WTC11 (cell line): ENCODE data around the gene KIF2C. TPM values are rescaled to one million over a fixed set of nuclear protein-coding genes. Genes with fewer than 3 reads are reported as not detected.

ENCODE experiments used
- ATAC-seq: fragments of 200-7000 bp; cut with Tn5 transposase; 2 replicates; pipeline ENCODE4 v1.10.0; 2021; ENCODE audit warnings: mild to moderate bottlenecking, moderate library complexity
- CTCF ChIA-PET: fragments of 300-600 bp; sonication (Branson Sonifier 250); formaldehyde crosslinking; loops from one replicate; lab custom pipeline; 2021; ENCODE audit warnings: antibody characterized with exemption; lab: Charles Lee
- POLR2A ChIA-PET: fragments of 350-600 bp; sonication (Branson Sonifier 250); formaldehyde crosslinking; loops from one replicate; lab custom pipeline; 2021; ENCODE audit warnings: antibody characterized with exemption; lab: Charles Lee
- DNase-seq: peaks from one replicate; pipeline ENCODE4 v3.0.0; 2021; ENCODE audit warnings: low spot score
- H3K27ac Mint-ChIP-seq: 2 replicates; pipeline ENCODE4 v1.8.0; 2021; ENCODE audit warnings: mixed read lengths
- H3K27me3 Mint-ChIP-seq: 2 replicates; pipeline ENCODE4 v1.8.0; 2021; ENCODE audit warnings: low read depth, mild to moderate bottlenecking, moderate library complexity, mixed read lengths
- H3K36me3 Mint-ChIP-seq: 2 replicates; pipeline ENCODE4 v1.8.0; 2021; ENCODE audit warnings: mixed read lengths
- H3K4me1 Mint-ChIP-seq: 2 replicates; pipeline ENCODE4 v1.8.0; 2022; ENCODE audit warnings: mixed read lengths
- H3K4me3 Mint-ChIP-seq: 2 replicates; pipeline ENCODE4 v1.8.0; 2021; ENCODE audit warnings: mild to moderate bottlenecking, moderate library complexity, mixed read lengths
- H3K9me3 Mint-ChIP-seq: 2 replicates; pipeline ENCODE4 v1.8.0; 2021; ENCODE audit warnings: mixed read lengths
- ELF4 ChIP-seq: sonication (generic); formaldehyde crosslinking; IDR thresholded peaks from 2 replicates; pipeline ENCODE4 v1.8.1; 2022; ENCODE audit warnings: low read depth, mild to moderate bottlenecking, moderate library complexity, missing genetic modification reagents
- ETV6 ChIP-seq: sonication (generic); formaldehyde crosslinking; IDR thresholded peaks from 2 replicates; pipeline ENCODE4 v1.8.1; 2022; ENCODE audit warnings: mild to moderate bottlenecking, missing genetic modification reagents
- FOXJ3 ChIP-seq: sonication (generic); formaldehyde crosslinking; IDR thresholded peaks from 2 replicates; pipeline ENCODE4 v1.9.0; 2021; ENCODE audit warnings: missing genetic modification reagents, mild to moderate bottlenecking, borderline replicate concordance
- KAT7 ChIP-seq: sonication (generic); formaldehyde crosslinking; IDR thresholded peaks from 2 replicates; pipeline ENCODE4 v1.8.1; 2023; ENCODE audit warnings: missing genetic modification reagents, mild to moderate bottlenecking, borderline replicate concordance
- NFE2L1 ChIP-seq: sonication (generic); formaldehyde crosslinking; IDR thresholded peaks from 2 replicates; pipeline ENCODE4 v1.8.1; 2023; ENCODE audit warnings: missing genetic modification reagents
- PRRX2 ChIP-seq: fragments of 250-450 bp; sonication (Bioruptor Pico); IDR thresholded peaks from 2 replicates; pipeline ENCODE4 v1.8.0; 2021; ENCODE audit warnings: mild to moderate bottlenecking
- SMAD3 ChIP-seq: sonication (generic); formaldehyde crosslinking; IDR thresholded peaks from 2 replicates; pipeline ENCODE4 v1.8.0; 2022; ENCODE audit warnings: missing genetic modification reagents, mild to moderate bottlenecking, borderline replicate concordance
- SMAD4 ChIP-seq: sonication (generic); formaldehyde crosslinking; IDR thresholded peaks from 2 replicates; pipeline ENCODE4 v1.8.0; 2022; ENCODE audit warnings: mild to moderate bottlenecking, missing genetic modification reagents
- SP1 ChIP-seq: sonication (generic); formaldehyde crosslinking; conservative IDR thresholded peaks from 2 replicates; pipeline ENCODE4 v1.8.1; 2022; ENCODE audit warnings: missing genetic modification reagents
- TEAD1 ChIP-seq: sonication (generic); formaldehyde crosslinking; IDR thresholded peaks from 2 replicates; pipeline ENCODE4 v1.8.0; 2022; ENCODE audit warnings: mild to moderate bottlenecking, missing genetic modification reagents
- ZNF138 ChIP-seq: sonication (generic); formaldehyde crosslinking; conservative IDR thresholded peaks from 2 replicates; pipeline ENCODE4 v1.8.1; 2022; ENCODE audit warnings: mild to moderate bottlenecking, moderate library complexity, missing genetic modification reagents
- ZNF232 ChIP-seq: sonication (generic); formaldehyde crosslinking; IDR thresholded peaks from 2 replicates; pipeline ENCODE4 v1.8.0; 2022; ENCODE audit warnings: mild to moderate bottlenecking, missing genetic modification reagents
- ZNF396 ChIP-seq: fragments of 250-450 bp; sonication (Bioruptor Pico); IDR thresholded peaks from 2 replicates; pipeline ENCODE4 v1.8.0; 2021; ENCODE audit warnings: mild to moderate bottlenecking, moderate library complexity, borderline replicate concordance
- ZNF416 ChIP-seq: fragments of 250-450 bp; sonication (Bioruptor Pico); IDR thresholded peaks from 2 replicates; pipeline ENCODE4 v1.9.0; 2021; ENCODE audit warnings: mild to moderate bottlenecking, inconsistent platforms
- total RNA-seq: library from RNA; stranded (reverse); gene quantifications from 3 replicates; pipeline ENCODE4 v1.2.3, GENCODE V29; 2021
- TF ChIP-seq, protein P1 (sequence below): sonication (generic); formaldehyde crosslinking; conservative IDR thresholded peaks from 2 replicates; pipeline ENCODE4 v1.8.1; 2022; ENCODE audit warnings: mild to moderate bottlenecking, missing genetic modification reagents
- TF ChIP-seq, protein P2 (sequence below): sonication (generic); formaldehyde crosslinking; IDR thresholded peaks from 2 replicates; pipeline ENCODE4 v1.8.1; 2022; ENCODE audit warnings: low read depth, missing genetic modification reagents, borderline replicate concordance
- TF ChIP-seq, protein P3 (sequence below): sonication (generic); formaldehyde crosslinking; IDR thresholded peaks from 2 replicates; pipeline ENCODE4 v1.8.1; 2022; ENCODE audit warnings: low read depth, mild to moderate bottlenecking, moderate library complexity, missing genetic modification reagents, borderline replicate concordance
- TF ChIP-seq, protein P4 (sequence below): fragments of 250-450 bp; sonication (Bioruptor Pico); IDR thresholded peaks from 2 replicates; pipeline ENCODE4 v1.9.0; 2021; ENCODE audit warnings: mild to moderate bottlenecking
- TF ChIP-seq, protein P5 (sequence below): sonication (generic); formaldehyde crosslinking; IDR thresholded peaks from 2 replicates; pipeline ENCODE4 v1.8.1; 2023; ENCODE audit warnings: mild to moderate bottlenecking, moderate library complexity, missing genetic modification reagents
- TF ChIP-seq, protein P6 (sequence below): sonication (generic); formaldehyde crosslinking; IDR thresholded peaks from 2 replicates; pipeline ENCODE4 v1.8.1; 2023; ENCODE audit warnings: mild to moderate bottlenecking, missing genetic modification reagents, moderate library complexity

KIF2C gene
- total RNA-seq, 1 experiment from 2014 or later: 93.8 TPM

DNA sequence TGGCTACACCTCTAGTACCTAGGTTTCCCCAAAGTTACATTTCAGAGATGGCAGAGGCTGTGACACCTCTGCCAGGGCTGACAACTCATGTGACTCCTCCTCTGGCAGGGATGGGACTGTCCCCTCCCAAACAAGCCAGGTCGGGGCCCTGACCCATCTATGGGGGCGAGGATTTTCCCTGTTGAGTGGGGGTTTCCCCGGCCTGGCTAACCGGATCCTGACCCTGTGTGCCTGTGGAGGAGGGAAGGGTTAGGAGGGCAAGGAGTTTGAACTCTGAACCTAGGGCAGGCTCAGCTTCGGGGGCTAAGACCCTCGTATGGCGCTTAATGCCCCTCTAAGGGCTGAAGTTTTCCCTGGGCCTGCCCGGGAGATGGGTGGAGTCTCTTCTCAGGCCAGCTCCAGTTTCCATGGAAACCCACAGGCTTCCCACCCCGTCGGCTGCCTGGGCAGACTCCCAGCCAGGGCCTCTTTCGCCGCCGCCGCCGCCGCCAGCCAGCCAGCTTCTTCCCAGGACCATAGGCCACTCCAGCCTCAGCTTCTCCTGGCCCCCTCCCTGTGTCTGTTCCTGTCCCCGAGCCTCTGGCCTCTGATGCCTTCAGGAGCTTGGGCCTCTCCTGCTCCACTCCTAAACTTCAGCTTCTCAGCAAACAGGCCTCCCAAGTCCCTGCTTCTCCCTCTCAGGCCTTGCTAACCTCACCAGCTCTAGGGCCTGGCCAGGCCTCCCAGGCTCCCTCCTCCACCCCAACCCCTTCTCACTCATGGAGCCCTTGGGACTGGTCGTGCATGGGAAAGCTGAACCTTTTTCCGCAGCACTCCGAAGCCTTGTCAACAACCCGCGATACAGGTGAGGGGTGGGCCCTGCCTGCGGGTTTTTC is 68.7 kb downstream of the KIF2C start, which contains the start of gene BTBD19:
TSS of gene BTBD19 (plus strand) at position 461 of the 875 bp plus-strand sequence. CDS start at position 759, 298 bp downstream.
- ATAC-seq (peak; percentile 55), DNase-seq (peak; percentile 72)
- H3K9me3 Mint-ChIP-seq: no peaks in the 10 kb centered on the region
- peaks cover 10% of the 10 kb centered on the region for H3K36me3 Mint-ChIP-seq
- H3K4me1 Mint-ChIP-seq: peaks cover 32% of the 10 kb centered on the region
- ChIA-PET POLR2A (interaction anchor here (0.5 to 2.6 kb wide), 12 partner anchors 8 to 206 kb away, joined by 3 to 24 read pairs (median 4); partner anchors contain the start of genes EIF2B3, PLK3, RNU5D-1 and RPS8), CTCF (interaction anchor here (0.6 to 2.9 kb wide), 18 partner anchors 8 to 495 kb away, joined by 3 to 44 read pairs (median 6); partner anchors contain the start of genes BEST4, PLK3, PTCH2 and RNU5D-1)
- H3K27ac Mint-ChIP-seq: peak within 1 kb of the TSS; percentile 100
- TF ChIP-seq, protein P1, sequence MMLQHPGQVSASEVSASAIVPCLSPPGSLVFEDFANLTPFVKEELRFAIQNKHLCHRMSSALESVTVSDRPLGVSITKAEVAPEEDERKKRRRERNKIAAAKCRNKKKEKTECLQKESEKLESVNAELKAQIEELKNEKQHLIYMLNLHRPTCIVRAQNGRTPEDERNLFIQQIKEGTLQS (CRISPR knock-in tag): no peak
- TF ChIP-seq NFE2L1 (CRISPR knock-in tag) (0 out of 2 replicates have a peak, but pooled peaks have one; percentile 17), TEAD1 (CRISPR knock-in tag) (0 out of 2 replicates have a peak, but pooled peaks have one; percentile 13), SP1 (CRISPR knock-in tag) (peak; percentile 40; the same call in 1 of the 2 replicates)
- peaks cover 7% of the 10 kb centered on the region for H3K27me3 Mint-ChIP-seq
- peak within 1 kb of the TSS; percentile 45 for H3K4me3 Mint-ChIP-seq

DNA sequence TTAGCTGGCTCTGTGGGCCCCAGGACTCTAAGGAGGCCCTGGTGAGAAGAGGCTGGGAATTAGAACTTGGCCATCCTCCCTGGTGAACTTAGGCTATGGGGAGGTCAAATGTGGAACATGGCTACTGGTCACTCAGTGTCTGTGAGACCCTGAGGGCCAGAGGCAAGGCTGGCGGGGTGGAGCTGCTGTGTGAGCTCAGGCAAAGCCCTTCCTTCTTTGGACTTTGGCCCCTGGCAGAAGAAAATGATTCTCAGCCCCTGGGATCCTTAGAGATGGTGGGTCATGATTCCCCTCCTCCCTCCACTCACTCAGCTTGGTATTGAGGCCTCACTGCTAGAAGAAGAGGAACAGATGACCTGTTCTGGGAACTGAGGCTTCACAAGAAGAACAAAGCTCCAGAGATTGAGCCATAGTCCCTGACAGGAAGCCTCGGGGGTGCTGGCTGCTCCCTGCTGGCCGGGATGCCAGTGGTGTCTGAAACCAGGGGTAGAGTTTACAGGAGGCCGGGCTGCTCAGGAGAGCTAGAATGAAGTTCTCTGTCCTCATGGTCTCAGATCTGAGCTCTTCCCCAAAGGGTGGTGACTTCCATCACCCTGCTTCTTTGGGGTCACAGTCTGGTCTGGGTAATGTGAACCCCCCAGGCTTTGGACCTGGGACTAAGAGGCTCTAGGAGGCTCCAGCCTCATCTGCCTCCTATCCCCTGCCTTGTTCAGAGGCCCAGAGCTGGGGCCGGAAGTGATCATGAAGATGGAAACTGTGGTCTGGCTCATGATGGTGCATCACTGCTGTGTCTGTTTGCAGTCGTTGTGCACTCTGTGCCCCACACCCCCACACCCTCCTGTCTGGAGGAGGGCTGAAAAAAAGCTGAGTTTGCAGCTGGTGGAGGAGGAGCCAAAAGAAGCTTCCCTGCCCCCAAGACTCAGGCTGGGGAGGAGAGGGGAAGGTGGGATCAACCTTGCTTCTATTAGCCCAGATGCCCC is 69.6 kb downstream of the KIF2C start:
- DNase-seq: no peak
- no peak for ATAC-seq
- ChIA-PET CTCF (interaction anchor here (0.8 to 2.9 kb wide), 16 partner anchors 8 to 494 kb away, joined by 3 to 44 read pairs (median 6); partner anchors contain the start of genes BEST4, PLK3, PTCH2 and RNU5D-1), POLR2A (interaction anchor here (0.5 to 2.6 kb wide), 9 partner anchors 9 to 205 kb away, joined by 3 to 24 read pairs (median 5); partner anchors contain the start of genes EIF2B3, PLK3, PTCH2 and RNU5D-1)
- Mint-ChIP-seq H3K27me3 (peaks cover 7% of the 10 kb centered on the region), H3K4me3 (peak overlapping the region; percentile 45), H3K27ac (peak overlapping the region; percentile 78), H3K36me3 (peaks cover 8% of the 10 kb centered on the region), H3K9me3 (no peaks in the 10 kb centered on the region), H3K4me1 (peaks cover 32% of the 10 kb centered on the region)
- TF ChIP-seq ELF4 (CRISPR knock-in tag) (no peak), ZNF416 (CRISPR knock-in tag) (no peak), SP1 (CRISPR knock-in tag) (no peak), ETV6 (CRISPR knock-in tag) (no peak), ZNF396 (CRISPR knock-in tag) (no peak), SMAD4 (CRISPR knock-in tag) (no peak), KAT7 (CRISPR knock-in tag) (no peak), ZNF138 (no peak), FOXJ3 (CRISPR knock-in tag) (no peak), PRRX2 (CRISPR knock-in tag) (no peak), ZNF232 (CRISPR knock-in tag) (no peak), NFE2L1 (CRISPR knock-in tag) (no peak), SMAD3 (CRISPR knock-in tag) (no peak)
- TF ChIP-seq, protein P2, sequence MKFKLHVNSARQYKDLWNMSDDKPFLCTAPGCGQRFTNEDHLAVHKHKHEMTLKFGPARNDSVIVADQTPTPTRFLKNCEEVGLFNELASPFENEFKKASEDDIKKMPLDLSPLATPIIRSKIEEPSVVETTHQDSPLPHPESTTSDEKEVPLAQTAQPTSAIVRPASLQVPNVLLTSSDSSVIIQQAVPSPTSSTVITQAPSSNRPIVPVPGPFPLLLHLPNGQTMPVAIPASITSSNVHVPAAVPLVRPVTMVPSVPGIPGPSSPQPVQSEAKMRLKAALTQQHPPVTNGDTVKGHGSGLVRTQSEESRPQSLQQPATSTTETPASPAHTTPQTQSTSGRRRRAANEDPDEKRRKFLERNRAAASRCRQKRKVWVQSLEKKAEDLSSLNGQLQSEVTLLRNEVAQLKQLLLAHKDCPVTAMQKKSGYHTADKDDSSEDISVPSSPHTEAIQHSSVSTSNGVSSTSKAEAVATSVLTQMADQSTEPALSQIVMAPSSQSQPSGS: no peak
- TF ChIP-seq, protein P3, sequence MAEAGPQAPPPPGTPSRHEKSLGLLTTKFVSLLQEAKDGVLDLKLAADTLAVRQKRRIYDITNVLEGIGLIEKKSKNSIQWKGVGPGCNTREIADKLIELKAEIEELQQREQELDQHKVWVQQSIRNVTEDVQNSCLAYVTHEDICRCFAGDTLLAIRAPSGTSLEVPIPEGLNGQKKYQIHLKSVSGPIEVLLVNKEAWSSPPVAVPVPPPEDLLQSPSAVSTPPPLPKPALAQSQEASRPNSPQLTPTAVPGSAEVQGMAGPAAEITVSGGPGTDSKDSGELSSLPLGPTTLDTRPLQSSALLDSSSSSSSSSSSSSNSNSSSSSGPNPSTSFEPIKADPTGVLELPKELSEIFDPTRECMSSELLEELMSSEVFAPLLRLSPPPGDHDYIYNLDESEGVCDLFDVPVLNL (CRISPR knock-in tag): no peak
- TF ChIP-seq, protein P4, sequence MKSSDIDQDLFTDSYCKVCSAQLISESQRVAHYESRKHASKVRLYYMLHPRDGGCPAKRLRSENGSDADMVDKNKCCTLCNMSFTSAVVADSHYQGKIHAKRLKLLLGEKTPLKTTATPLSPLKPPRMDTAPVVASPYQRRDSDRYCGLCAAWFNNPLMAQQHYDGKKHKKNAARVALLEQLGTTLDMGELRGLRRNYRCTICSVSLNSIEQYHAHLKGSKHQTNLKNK (CRISPR knock-in tag): no peak
- TF ChIP-seq, protein P1 (CRISPR knock-in tag): no peak
- TF ChIP-seq, protein P5, sequence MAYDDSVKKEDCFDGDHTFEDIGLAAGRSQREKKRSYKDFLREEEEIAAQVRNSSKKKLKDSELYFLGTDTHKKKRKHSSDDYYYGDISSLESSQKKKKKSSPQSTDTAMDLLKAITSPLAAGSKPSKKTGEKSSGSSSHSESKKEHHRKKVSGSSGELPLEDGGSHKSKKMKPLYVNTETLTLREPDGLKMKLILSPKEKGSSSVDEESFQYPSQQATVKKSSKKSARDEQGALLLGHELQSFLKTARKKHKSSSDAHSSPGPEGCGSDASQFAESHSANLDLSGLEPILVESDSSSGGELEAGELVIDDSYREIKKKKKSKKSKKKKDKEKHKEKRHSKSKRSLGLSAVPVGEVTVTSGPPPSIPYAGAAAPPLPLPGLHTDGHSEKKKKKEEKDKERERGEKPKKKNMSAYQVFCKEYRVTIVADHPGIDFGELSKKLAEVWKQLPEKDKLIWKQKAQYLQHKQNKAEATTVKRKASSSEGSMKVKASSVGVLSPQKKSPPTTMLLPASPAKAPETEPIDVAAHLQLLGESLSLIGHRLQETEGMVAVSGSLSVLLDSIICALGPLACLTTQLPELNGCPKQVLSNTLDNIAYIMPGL (CRISPR knock-in tag): no peak
- TF ChIP-seq, protein P6, sequence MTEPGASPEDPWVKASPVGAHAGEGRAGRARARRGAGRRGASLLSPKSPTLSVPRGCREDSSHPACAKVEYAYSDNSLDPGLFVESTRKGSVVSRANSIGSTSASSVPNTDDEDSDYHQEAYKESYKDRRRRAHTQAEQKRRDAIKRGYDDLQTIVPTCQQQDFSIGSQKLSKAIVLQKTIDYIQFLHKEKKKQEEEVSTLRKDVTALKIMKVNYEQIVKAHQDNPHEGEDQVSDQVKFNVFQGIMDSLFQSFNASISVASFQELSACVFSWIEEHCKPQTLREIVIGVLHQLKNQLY (CRISPR knock-in tag): no peak
- TF ChIP-seq, all 79 proteins: peak for 0
